HG02623 (cell line): ENCODE data around the gene KANK4.
"Not testable (repeated sequence)": the region's sequence is repeated elsewhere in the genome, so short reads cannot be mapped to it uniquely, and the experiment has no call there.

Experiments
- ATAC-seq: cut with Tn5 transposase; IDR thresholded peaks from one replicate; pipeline ENCODE4 v1.9.1; 2021; ENCODE audit warnings: moderate library complexity; ENCODE audit not compliant: unreplicated experiment

KANK4 gene

DNA sequence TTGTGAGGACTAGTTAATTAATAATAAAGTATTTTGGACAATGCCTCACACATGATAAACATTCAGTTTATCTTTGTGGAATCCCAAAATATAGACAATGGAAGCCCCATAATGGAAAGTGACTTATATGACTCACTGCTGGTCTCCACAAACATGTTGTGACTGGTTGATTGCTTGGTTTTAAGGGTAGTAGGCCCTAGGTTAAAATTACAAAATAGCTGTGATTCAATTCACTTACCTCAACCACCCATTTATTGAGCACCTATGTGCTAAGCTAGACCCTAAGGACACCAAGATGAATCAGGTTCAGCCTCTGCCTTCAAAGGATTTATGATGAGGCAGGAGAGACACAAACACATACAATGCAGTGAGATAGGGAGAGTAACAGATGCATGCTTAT lies 42.4 kb downstream of the KANK4 start:
- no peak for ATAC-seq

DNA sequence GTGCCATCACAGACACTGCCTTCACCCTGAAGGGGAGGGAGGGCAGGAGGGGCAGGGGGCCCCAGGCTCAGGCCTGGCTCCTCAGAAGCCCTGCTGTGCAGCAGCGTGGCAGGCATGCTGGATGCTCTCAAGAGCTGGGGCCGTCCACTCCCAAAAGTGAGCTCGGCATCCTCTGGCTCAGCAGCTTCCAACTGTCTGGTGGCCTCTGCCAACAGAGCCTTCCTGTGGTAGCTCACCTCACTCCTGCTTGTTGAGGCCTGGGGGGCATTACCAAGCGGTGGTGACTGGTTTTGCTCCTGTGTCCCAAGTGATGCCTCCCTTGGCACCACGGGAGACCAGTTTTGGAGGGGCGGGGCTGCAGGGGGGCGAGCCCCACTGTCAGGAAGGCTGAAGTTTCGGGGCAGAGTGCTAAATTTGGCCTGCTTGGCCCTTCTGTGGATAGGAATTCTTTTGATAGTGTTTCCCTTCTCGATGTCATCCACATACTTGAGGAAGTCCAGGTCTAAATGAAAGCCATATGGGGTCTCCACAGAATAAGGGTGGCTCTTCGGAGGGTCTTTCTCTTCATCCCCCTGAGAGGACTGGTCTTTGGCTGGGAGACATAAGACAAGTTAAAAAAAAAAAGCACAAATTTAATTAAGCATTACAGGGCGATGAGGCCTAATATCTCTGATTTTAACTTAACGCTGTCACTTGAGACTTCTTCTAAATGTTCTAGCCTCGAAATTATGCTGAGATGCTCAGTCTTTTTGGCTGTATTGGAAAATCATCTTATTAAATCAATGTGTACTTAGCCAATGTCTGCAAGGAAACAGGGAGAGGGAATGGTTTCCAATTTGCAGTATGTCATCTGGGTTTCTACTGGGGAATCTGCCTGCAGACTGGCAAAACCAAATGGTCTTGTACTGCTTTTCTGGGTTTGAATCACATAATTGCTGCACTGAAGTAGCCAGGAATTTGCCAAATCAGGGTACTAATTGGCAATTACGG lies 44.4 kb downstream of the KANK4 start:
- no peak for ATAC-seq

DNA sequence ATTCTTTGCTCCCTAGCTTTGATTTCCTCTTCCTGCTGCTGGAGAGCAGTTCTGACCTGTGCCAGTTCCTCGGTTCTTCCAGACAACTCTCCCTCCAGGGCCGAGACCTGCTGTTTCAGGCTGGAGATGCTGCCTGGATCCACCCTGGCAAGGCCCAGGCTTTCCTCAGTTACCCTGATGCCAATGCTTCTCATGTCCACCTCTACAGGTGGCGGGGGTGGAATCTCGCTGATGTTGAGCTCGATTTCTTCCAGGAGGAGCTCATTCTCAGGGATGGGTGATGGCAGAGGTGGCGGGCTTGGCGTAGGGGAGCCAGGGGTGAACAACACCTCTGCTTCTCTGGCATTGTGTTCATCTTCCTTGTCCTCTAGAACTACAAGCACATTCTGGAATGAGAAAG lies 45.3 kb downstream of the KANK4 start:
- no peak for ATAC-seq

DNA sequence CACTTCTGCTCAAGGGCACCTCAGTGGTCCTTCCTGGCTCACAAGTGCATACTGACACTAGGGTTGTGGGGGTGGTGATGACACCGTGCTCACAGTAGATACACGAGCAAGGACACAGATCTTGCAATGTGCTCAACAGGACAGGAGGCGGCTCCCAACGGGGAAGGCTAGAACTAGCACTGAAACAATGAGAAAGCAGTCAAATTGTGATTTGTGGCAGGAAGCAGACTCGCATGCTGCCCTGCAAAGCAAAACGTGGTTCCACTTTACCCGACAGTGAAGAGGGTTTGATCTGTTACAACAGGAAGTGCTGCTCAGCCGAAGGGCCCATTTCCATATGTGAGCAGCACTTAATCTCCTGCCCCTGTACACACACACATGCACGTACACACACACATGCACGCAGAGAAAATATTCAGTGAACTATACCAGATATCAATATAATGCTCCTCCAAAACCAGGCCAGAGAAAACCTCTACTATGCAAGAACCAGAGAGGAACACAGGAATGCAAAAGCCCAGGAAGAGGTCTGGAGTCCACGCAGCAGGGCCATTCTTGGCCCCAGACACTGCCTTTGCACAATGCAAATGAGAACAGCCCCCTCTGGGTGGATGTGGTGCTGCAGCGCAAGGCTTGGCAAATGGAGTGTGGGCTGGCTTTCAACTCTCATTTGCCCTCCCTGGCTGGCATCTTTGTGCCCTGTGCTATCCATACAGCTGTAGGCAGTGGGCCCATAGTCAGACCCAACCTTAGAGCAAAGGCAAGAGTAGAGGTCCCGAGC lies 47.1 kb downstream of the KANK4 start:
- peak; percentile 86 for ATAC-seq

DNA sequence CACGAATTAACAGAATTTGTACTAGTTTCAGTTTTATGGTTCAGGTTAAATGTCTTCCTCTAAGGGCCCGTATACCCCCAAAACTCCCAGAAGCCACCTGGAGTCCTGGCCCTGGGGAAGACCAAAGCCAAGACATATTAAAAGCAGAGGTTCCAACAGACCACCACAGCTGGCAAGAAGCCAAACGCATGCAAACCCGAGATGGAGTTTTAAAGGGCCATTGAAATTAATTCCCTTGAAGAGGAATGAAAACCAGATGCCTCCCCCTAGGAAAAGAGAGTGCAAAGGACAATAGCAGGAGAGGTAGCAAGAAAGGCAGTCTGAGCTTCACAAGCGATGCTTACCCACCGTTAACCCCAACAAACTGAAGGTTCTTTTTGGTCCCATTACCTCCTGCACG lies 48.1 kb downstream of the KANK4 start:
- no peak for ATAC-seq

DNA sequence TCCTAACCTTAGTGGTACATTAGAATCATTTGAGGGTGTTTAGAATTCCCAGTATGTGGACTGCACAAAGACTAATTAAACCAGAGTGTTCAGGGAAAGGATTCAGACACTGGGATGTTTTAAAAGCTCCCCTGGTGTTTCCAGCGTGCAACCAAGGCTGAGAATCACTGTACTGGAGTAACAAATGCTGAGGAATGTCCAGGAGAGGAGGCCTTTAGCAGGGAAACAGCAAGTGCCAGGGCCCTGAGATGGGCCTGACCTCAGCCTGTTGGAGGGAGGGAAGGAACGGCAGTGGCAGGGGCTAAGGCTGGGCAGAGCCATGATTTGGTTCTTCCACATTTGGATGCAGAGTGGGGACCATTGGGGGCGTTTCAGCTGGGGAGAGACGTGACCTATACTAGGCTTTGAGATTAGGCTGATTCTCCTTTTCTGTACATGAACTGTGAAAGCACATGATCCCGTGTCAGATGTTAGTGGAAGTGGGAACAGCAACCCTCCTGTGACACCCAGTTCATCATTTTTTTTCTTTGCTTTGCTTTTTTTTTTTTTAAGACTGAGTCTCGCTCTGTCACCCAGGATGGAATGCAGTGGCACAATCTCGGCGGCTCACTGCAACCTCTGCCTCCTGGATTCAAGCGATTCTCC lies 49.3 kb downstream of the KANK4 start:
- no peak for ATAC-seq

DNA sequence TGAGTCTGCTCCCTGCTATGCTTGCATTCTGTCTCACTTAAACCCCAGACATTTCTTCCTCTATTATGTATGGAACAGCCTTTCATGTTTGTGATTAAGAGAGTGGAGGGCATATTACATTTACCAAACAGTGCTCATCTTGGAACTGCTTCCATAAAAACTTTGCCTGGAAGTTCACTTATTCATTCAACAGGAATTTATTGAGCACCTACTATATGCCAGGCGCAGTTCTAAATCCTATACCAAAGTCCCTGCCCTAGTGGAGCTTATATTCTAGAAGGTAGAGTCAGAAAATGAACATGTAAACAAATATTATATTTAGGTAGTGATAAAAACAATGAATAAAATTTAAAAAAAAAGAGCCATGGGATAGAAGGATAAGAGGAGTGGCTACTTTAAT lies 49.8 kb downstream of the KANK4 start:
- no peak for ATAC-seq

DNA sequence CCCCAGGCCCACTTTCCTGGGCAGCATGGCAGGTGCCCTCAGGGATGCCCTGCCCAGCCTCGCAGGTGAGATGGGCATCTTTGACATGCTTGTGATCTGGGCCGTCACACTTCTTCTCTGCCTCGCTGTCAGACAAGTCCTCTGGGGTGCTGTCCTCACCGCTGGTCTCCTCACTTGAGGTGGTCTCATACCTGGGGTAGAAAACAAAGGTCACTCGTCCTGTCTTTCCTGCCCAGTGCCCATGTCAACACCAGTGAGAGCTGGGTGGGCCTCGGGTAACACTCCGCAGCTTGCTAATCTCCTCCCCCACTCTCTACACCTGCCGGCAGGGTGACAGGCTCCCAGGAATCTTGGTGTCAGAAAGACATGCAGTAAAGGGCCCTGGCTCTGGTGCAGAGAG lies 50.9 kb downstream of the KANK4 start:
- no peak for ATAC-seq

DNA sequence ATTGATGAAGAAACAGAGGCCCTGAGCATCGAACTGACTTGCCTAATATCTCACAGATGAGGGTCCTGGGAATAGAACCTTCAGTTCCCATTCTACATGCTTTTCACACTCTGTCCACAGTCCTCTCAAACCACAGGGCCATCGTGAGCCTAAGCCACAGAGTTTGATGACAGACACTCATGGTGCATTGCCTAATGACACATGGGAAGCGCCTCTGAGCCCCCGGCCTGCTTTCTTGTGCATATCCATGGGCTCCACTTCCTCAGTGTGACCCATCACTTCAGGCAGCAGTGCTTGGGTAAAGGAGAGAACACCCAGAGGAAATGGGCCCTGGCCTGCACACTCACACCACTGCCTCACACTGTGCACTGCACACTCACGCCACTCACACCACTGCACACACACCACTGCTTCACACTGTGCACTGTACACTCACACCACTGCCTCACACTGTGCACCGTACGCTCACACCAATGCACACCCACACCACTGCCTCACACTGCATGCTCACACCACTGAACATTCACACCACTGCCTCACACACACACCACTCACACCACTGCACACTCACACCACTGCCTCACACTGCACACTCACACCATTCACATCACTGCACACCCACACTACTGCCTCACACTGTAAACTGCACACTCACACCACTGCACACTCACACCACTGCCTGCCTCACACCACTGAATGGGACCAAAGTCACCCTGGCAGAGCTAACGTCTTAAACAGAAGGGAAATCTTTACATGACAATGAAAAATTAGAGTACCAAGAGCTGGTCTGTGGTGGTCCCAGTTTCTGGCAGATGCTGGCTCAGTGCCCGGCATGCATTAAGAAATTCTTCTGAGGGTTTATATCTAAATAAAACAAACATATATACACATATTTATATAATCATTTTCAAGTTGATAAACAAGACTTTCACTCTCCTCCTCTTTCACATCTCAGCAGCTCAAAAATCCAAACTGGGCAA lies 53.0 kb downstream of the KANK4 start:
- no peak for ATAC-seq

DNA sequence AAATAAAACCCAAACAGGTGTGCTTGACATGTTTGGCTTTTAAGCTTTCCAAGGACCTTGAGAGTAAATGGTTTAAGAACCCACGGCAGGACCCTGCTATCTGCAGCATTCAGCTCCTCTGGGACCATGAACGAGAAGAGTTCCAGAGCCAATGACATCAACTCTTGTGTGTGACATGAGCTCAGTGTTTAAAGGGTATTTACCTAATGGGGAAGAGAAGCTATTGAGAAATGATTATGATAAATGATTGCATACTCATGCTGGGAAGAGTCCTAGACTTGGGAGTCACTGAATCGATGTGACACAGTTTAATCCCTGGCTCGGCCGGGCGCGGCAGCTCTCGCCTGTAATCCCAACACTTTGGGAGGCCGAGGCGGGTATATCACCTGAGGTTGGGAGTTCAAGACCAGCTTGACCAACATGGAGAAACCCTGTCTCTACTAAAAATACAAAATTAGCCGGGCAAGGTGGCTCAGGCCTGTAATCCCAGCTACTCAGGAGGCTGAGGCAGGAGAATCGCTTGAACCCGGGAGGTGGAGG lies 55.4 kb downstream of the KANK4 start:
- no peak for ATAC-seq

DNA sequence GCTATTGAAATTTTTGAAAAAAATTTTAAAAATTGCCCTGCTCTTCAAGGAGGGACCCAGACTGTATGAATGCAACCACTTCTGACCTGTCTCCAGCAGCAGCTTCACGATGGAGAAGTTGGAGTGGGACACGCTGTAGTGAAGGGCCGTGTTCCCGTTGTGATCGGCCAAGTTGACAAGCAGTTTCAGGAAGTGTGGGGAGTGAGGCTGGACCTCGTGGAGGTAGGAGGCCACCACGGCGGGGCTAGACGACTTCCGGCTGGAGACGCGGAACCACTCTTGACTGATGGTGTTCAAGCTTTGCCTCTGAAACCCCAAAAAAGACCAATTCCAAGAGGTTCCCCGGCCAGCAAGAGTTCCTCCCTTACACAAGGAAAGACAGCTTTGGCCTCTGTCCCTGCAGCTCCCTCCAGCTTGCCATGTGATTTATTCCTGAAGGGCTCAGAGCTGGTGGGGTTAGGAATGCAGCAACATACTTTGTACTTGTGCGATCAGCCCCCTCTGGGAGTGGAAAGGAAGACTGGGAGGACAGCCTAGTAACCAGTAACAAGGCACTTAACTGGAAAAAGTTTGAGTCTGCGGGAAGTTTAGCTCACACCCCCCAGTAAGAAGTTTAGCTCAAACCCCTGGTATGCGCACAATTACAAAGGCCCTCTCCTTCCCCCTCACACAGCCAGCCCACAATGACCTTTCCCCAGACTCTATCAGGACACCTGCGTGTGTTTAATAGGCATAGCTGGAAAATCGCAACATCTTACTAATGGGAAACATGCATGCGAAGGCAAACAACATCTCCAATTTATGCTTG lies 56.0 kb downstream of the KANK4 start:
- ATAC-seq = no peak

DNA sequence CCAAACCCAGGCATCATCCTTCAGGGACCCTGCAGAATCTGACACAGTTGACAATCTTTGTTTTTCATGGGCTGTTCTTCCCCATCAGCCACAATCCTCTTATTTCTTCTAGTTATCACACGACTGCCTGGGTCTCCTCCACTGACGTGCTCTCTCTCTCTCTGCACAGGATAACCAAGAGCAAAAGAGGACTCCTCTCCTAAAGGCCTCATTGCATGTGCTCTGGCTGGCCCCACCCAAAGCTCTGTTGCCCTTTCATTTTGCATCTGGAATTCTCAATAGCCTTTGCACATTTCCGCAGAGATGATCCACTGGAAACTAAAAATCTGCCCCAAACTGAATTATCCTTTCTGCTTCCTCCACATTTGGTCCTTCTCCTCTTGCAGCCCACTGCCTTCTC lies 58.5 kb downstream of the KANK4 start:
- no peak for ATAC-seq

DNA sequence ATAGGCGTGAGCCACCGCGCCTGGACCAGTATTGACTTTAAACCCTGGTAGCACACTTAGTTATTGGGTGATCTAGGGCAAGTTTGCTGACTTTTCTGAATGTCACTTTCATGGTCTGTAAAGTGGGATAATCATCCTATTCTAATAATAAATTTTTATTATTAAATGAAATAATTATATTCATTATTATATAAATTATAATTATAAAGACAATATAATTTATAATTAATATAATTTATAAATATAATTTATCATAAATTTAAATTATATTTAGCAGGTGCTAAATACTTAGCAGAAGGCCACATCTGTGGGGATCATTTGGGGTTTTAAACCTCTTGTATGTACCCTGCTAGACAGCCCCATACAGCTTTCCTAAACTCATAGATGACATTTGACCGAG lies 59.7 kb downstream of the KANK4 start:
- ATAC-seq = no peak

DNA sequence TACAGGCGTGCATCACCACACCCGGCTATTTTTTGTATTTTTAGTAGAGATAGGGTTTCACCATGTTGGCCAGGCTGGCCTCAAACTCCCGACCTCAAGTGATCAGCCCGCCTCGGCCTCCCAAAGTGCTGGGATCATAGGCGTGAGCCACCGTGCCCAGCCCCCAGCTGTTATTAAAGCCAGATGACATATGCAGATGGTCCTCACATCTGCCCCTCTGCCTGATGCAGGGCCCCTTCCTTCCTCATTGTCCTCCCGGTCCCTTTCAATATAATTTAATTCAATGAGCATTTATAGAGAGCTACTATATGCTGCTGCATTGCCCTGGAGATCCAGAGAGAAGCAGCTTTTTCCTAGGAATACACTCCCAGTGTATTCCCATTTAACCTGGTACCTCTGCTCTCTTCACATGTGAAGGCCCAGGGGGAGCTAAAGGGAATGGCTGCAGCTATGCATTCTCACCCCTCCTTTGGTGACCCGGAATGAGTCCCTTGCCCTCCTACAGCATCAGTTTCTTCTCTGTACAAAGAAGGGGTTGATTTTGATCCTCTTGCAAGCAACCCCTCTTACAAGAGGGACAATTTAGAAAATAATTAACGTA lies 69.0 kb downstream of the KANK4 start:
- no peak for ATAC-seq

DNA sequence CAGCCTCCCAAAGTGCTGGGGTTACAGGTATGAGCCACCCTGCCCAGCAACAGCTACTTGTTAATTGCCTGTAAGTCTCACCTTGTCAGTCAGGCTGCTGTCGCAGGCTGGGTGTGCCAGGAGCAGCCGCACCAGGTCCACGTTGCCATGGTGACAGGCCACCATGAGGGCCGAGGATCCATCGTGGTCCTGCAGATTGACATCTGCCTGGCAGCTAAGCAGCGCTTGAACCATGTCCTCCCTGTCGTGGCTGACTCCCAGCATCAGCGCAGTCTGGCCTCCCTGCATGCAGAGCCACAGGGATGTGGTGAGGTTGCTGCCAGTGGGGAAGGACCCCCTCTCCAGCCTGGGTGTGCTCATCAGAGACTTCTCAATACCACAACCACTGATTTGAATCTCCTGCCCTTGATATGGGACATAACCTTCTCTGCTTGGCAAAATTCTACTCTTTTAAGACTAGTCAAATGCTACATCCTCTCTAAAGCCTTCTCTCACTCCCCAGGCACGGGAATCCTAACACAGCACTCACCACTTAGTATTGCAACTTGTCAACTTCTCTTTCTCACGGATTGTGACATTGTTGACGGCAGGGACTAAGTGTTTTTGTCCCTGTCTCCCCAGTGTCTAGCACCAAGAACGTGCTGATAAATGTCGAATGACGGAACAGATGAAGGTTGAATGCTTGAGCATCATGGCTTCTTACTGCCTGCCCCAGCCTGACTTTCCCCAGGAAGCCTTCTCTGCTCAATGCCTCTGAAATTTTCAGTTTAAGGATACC lies 71.7 kb downstream of the KANK4 start:
- no peak for ATAC-seq

DNA sequence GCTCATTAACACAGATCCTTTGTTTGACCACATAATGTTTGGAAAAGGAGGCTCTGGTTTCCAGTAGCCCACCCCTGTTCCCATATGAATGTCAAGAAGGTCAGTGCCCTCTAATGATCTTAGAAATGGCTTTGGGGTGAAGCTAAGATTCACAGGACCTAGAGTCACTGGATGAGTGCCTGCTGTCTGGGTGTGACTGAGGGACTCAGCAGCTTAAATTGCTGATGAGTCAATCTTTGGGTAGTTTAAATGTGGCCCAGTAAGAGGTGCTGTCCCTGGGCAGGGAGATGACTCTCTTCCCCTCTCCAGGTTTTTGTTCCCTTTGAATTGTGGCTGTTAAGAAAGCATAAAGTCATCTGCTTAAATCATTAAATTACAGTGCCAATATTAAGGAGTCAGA lies 74.0 kb downstream of the KANK4 start:
- ATAC-seq = no peak

DNA sequence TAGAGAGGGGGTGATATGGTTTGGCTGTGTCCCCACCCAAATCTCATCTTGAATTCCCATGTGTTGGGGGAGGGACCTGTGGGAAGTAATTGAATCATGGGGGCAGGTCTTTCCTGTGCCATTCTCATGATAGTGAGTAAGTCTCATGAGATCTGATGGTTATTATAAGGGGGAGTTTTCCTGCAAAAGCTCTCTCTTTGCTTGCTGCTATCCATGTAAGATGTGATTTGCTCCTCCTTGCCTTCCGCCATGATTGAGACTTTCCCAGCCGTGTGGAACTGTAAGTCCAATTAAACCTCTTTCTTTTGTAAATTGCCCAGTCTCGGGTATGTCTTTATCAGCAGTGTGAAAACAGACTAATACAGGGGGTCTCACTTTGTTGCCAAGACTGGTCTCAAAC lies 74.9 kb downstream of the KANK4 start:
- not testable (repeated sequence) for ATAC-seq
